GM23338 (cell line): Measurements from ENCODE around the gene SNX10.

Source experiments
- CREB1 ChIP-seq: fragments of 250-450 bp; sonication (Bioruptor Pico); IDR thresholded peaks from 2 replicates; pipeline ENCODE4 v1.5.0; 2020; ENCODE audit warnings: low read depth, mild to moderate bottlenecking, moderate library complexity
- EZH2 ChIP-seq: fragments of 200-600 bp; sonication (generic); IDR thresholded peaks from one replicate; pipeline ENCODE4 v1.8.0; 2017; ENCODE audit warnings: antibody characterized with exemption, mild to moderate bottlenecking, low read depth; ENCODE audit not compliant: unreplicated experiment
- EZH2phosphoT487 ChIP-seq: fragments of 200-600 bp; sonication (generic); IDR thresholded peaks from one replicate; pipeline ENCODE4 v1.8.1; 2018; ENCODE audit warnings: antibody characterized with exemption; ENCODE audit not compliant: unreplicated experiment
- JUNB ChIP-seq: IDR thresholded peaks from one replicate; pipeline ENCODE4 v1.6.1; 2016; ENCODE audit warnings: antibody characterized with exemption; ENCODE audit not compliant: unreplicated experiment
- POLR2AphosphoS5 ChIP-seq: IDR thresholded peaks from 2 replicates; pipeline ENCODE4 v1.6.1; 2016; ENCODE audit warnings: antibody characterized with exemption, low read depth
- STAT1 ChIP-seq: IDR thresholded peaks from one replicate; pipeline ENCODE4 v1.6.1; 2016; ENCODE audit warnings: antibody characterized with exemption; ENCODE audit not compliant: unreplicated experiment
- ZNF114 ChIP-seq: fragments of 250-450 bp; sonication (Bioruptor Pico); IDR thresholded peaks from 2 replicates; pipeline ENCODE4 v1.5.0; 2020; ENCODE audit warnings: mild to moderate bottlenecking, moderate library complexity
- TF ChIP-seq, protein P1 (sequence below), 2 experiments: fragments of 200-600 bp in 1 of 2; sonication (generic) in 1 of 2; conservative IDR thresholded peaks; 2 replicates each; pipeline versions ENCODE4 v1.5.1 to v1.6.1; 2016 to 2017; ENCODE audit warnings: antibody characterized with exemption in 2 of 2, low read depth in 2 of 2, mild to moderate bottlenecking in 2 of 2, moderate library complexity in 1 of 2
- TF ChIP-seq, protein P2 (sequence below): IDR thresholded peaks from one replicate; pipeline ENCODE4 v1.6.1; 2018; ENCODE audit warnings: antibody characterized with exemption; ENCODE audit not compliant: unreplicated experiment
- TF ChIP-seq, protein P3 (sequence below): IDR thresholded peaks from 2 replicates; pipeline ENCODE4 v1.6.1; 2016; ENCODE audit warnings: antibody characterized with exemption
- TF ChIP-seq, protein P4 (sequence below): fragments of 250-450 bp; sonication (Bioruptor Pico); IDR thresholded peaks from 2 replicates; pipeline ENCODE4 v1.5.0; 2020; ENCODE audit warnings: mild to moderate bottlenecking, moderate library complexity

DNA sequence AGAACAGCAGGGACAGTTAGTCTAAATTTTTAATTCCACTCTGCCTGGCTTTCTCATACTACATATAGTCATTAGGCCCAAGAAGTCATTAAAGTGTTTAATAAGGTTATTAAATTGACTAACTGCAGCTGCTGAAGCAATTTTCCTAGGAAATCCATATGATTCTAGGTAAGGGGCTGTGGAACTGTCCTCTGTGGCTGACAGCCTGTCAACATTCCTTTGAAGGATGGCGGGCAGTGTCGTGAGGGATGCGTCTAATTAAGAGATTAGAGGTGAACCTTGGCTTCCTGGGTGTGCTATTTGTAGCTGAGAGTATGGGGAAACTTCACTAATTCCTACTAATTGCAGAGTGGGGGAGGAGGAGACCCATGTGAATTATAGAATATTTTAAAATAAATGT, 64.6 kb downstream of the SNX10 start:
- TF ChIP-seq, protein P1, sequence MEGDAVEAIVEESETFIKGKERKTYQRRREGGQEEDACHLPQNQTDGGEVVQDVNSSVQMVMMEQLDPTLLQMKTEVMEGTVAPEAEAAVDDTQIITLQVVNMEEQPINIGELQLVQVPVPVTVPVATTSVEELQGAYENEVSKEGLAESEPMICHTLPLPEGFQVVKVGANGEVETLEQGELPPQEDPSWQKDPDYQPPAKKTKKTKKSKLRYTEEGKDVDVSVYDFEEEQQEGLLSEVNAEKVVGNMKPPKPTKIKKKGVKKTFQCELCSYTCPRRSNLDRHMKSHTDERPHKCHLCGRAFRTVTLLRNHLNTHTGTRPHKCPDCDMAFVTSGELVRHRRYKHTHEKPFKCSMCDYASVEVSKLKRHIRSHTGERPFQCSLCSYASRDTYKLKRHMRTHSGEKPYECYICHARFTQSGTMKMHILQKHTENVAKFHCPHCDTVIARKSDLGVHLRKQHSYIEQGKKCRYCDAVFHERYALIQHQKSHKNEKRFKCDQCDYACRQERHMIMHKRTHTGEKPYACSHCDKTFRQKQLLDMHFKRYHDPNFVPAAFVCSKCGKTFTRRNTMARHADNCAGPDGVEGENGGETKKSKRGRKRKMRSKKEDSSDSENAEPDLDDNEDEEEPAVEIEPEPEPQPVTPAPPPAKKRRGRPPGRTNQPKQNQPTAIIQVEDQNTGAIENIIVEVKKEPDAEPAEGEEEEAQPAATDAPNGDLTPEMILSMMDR (conservative IDR thresholded peaks at IDR 0.05; ENCODE audit: low read depth in 2 of 2) = no peak
- TF ChIP-seq, protein P2, sequence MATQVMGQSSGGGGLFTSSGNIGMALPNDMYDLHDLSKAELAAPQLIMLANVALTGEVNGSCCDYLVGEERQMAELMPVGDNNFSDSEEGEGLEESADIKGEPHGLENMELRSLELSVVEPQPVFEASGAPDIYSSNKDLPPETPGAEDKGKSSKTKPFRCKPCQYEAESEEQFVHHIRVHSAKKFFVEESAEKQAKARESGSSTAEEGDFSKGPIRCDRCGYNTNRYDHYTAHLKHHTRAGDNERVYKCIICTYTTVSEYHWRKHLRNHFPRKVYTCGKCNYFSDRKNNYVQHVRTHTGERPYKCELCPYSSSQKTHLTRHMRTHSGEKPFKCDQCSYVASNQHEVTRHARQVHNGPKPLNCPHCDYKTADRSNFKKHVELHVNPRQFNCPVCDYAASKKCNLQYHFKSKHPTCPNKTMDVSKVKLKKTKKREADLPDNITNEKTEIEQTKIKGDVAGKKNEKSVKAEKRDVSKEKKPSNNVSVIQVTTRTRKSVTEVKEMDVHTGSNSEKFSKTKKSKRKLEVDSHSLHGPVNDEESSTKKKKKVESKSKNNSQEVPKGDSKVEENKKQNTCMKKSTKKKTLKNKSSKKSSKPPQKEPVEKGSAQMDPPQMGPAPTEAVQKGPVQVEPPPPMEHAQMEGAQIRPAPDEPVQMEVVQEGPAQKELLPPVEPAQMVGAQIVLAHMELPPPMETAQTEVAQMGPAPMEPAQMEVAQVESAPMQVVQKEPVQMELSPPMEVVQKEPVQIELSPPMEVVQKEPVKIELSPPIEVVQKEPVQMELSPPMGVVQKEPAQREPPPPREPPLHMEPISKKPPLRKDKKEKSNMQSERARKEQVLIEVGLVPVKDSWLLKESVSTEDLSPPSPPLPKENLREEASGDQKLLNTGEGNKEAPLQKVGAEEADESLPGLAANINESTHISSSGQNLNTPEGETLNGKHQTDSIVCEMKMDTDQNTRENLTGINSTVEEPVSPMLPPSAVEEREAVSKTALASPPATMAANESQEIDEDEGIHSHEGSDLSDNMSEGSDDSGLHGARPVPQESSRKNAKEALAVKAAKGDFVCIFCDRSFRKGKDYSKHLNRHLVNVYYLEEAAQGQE = no peak
- TF ChIP-seq POLR2AphosphoS5 (no peak), EZH2 (no peak), JUNB (no peak), EZH2phosphoT487 (no peak), ZNF114 (CRISPR knock-in tag) (no peak), CREB1 (no peak), STAT1 (no peak)
- TF ChIP-seq, protein P3, sequence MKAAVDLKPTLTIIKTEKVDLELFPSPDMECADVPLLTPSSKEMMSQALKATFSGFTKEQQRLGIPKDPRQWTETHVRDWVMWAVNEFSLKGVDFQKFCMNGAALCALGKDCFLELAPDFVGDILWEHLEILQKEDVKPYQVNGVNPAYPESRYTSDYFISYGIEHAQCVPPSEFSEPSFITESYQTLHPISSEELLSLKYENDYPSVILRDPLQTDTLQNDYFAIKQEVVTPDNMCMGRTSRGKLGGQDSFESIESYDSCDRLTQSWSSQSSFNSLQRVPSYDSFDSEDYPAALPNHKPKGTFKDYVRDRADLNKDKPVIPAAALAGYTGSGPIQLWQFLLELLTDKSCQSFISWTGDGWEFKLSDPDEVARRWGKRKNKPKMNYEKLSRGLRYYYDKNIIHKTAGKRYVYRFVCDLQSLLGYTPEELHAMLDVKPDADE = no peak
- TF ChIP-seq, protein P4, sequence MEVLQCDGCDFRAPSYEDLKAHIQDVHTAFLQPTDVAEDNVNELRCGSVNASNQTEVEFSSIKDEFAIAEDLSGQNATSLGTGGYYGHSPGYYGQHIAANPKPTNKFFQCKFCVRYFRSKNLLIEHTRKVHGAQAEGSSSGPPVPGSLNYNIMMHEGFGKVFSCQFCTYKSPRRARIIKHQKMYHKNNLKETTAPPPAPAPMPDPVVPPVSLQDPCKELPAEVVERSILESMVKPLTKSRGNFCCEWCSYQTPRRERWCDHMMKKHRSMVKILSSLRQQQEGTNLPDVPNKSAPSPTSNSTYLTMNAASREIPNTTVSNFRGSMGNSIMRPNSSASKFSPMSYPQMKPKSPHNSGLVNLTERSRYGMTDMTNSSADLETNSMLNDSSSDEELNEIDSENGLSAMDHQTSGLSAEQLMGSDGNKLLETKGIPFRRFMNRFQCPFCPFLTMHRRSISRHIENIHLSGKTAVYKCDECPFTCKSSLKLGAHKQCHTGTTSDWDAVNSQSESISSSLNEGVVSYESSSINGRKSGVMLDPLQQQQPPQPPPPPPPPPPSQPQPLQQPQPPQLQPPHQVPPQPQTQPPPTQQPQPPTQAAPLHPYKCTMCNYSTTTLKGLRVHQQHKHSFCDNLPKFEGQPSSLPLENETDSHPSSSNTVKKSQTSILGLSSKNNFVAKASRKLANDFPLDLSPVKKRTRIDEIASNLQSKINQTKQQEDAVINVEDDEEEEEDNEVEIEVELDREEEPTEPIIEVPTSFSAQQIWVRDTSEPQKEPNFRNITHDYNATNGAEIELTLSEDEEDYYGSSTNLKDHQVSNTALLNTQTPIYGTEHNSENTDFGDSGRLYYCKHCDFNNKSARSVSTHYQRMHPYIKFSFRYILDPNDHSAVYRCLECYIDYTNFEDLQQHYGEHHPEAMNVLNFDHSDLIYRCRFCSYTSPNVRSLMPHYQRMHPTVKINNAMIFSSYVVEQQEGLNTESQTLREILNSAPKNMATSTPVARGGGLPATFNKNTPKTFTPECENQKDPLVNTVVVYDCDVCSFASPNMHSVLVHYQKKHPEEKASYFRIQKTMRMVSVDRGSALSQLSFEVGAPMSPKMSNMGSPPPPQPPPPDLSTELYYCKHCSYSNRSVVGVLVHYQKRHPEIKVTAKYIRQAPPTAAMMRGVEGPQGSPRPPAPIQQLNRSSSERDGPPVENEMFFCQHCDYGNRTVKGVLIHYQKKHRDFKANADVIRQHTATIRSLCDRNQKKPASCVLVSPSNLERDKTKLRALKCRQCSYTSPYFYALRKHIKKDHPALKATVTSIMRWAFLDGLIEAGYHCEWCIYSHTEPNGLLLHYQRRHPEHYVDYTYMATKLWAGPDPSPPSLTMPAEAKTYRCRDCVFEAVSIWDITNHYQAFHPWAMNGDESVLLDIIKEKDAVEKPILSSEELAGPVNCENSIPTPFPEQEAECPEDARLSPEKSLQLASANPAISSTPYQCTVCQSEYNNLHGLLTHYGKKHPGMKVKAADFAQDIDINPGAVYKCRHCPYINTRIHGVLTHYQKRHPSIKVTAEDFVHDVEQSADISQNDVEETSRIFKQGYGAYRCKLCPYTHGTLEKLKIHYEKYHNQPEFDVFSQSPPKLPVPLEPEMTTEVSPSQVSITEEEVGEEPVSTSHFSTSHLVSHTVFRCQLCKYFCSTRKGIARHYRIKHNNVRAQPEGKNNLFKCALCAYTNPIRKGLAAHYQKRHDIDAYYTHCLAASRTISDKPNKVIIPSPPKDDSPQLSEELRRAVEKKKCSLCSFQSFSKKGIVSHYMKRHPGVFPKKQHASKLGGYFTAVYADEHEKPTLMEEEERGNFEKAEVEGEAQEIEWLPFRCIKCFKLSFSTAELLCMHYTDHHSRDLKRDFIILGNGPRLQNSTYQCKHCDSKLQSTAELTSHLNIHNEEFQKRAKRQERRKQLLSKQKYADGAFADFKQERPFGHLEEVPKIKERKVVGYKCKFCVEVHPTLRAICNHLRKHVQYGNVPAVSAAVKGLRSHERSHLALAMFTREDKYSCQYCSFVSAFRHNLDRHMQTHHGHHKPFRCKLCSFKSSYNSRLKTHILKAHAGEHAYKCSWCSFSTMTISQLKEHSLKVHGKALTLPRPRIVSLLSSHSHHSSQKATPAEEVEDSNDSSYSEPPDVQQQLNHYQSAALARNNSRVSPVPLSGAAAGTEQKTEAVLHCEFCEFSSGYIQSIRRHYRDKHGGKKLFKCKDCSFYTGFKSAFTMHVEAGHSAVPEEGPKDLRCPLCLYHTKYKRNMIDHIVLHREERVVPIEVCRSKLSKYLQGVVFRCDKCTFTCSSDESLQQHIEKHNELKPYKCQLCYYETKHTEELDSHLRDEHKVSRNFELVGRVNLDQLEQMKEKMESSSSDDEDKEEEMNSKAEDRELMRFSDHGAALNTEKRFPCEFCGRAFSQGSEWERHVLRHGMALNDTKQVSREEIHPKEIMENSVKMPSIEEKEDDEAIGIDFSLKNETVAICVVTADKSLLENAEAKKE (CRISPR knock-in tag) = no peak
